Progenitor cell of endocrine pancreas (in vitro differentiated cells): ENCODE results near the gene FOXP1. TPM values are rescaled to one million over a fixed set of nuclear protein-coding genes. Genes with fewer than 3 reads are reported as not detected.

ENCODE experiments used
- DNase-seq: peaks from one replicate; pipeline ENCODE4 v3.0.0; 2021; ENCODE audit warnings: low spot score; ENCODE audit not compliant: unreplicated experiment
- H3K27ac Mint-ChIP-seq: 2 replicates; pipeline ENCODE4 v1.8.0; 2021; ENCODE audit warnings: mild to moderate bottlenecking, moderate library complexity, mixed read lengths
- H3K27me3 Mint-ChIP-seq: 2 replicates; pipeline ENCODE4 v1.8.0; 2021; ENCODE audit warnings: mixed read lengths
- H3K36me3 Mint-ChIP-seq: 2 replicates; pipeline ENCODE4 v1.8.0; 2022; ENCODE audit warnings: mixed read lengths; ENCODE audit not compliant: insufficient read depth
- H3K4me1 Mint-ChIP-seq: 2 replicates; pipeline ENCODE4 v1.8.0; 2021; ENCODE audit warnings: low read depth, mixed read lengths
- H3K4me3 Mint-ChIP-seq: 2 replicates; pipeline ENCODE4 v1.8.0; 2021; ENCODE audit warnings: low read depth, mild to moderate bottlenecking, moderate library complexity, mixed read lengths
- H3K9me3 Mint-ChIP-seq: 2 replicates; pipeline ENCODE4 v1.8.0; 2021; ENCODE audit warnings: low read depth, mixed read lengths
- CTCF ChIP-seq: fragments of 200-600 bp; sonication (generic); IDR thresholded peaks from one replicate; pipeline ENCODE4 v1.5.0; 2021; ENCODE audit warnings: antibody characterized with exemption, mild to moderate bottlenecking; ENCODE audit not compliant: unreplicated experiment
- total RNA-seq: library from RNA; stranded (reverse); gene quantifications from 2 replicates; pipeline ENCODE4 v1.2.1, GENCODE V29; 2021

FOXP1 gene
- total RNA-seq, 1 donor from 2014 or later, result 242 TPM

GRCh38 chr3:71487418-71487817 lies 96.1 kb downstream of the FOXP1 start:
- TF ChIP-seq CTCF, result no peak
- H3K27ac Mint-ChIP-seq, result no peak overlapping the region
- no peak overlapping the region for H3K4me3 Mint-ChIP-seq
- H3K9me3 Mint-ChIP-seq, result peaks cover 9% of the 10 kb centered on the region
- peaks cover 25% of the 10 kb centered on the region for H3K36me3 Mint-ChIP-seq
- no peak for DNase-seq
- H3K27me3 Mint-ChIP-seq, result no peaks in the 10 kb centered on the region
- peaks cover 3% of the 10 kb centered on the region for H3K4me1 Mint-ChIP-seq

- no peak for DNase-seq
- Mint-ChIP-seq H3K27me3 (no peaks in the 10 kb centered on the region), H3K4me1 (peaks cover 3% of the 10 kb centered on the region), H3K27ac (no peak overlapping the region), H3K36me3 (peaks cover 21% of the 10 kb centered on the region), H3K9me3 (peaks cover 7% of the 10 kb centered on the region), H3K4me3 (no peak overlapping the region)
- no peak for TF ChIP-seq CTCF
These were observed 96.7 kb downstream of the FOXP1 start for GRCh38 chr3:71486831-71487230.

- no peaks in the 10 kb centered on the region for H3K27me3 Mint-ChIP-seq
- no peaks in the 10 kb centered on the region for H3K9me3 Mint-ChIP-seq
- H3K4me3 Mint-ChIP-seq, result no peak overlapping the region
- no peak overlapping the region for H3K27ac Mint-ChIP-seq
- TF ChIP-seq CTCF, result no peak
- H3K4me1 Mint-ChIP-seq, result peaks cover 3% of the 10 kb centered on the region
- no peak for DNase-seq
- peaks cover 13% of the 10 kb centered on the region for H3K36me3 Mint-ChIP-seq
These were observed 97.6 kb downstream of the FOXP1 start for GRCh38 chr3:71485896-71486295.

GRCh38 chr3:71484452-71484851 lies 99.1 kb downstream of the FOXP1 start:
- Mint-ChIP-seq H3K9me3 (no peaks in the 10 kb centered on the region), H3K4me1 (peaks cover 3% of the 10 kb centered on the region), H3K27ac (no peak overlapping the region), H3K36me3 (peaks cover 5% of the 10 kb centered on the region), H3K27me3 (no peaks in the 10 kb centered on the region), H3K4me3 (no peak overlapping the region)
- DNase-seq, result no peak
- TF ChIP-seq CTCF, result no peak

- Mint-ChIP-seq H3K27me3 (no peaks in the 10 kb centered on the region), H3K36me3 (peaks cover 3% of the 10 kb centered on the region), H3K4me1 (peaks cover 3% of the 10 kb centered on the region), H3K9me3 (no peaks in the 10 kb centered on the region), H3K27ac (no peak overlapping the region), H3K4me3 (no peak overlapping the region)
- no peak for DNase-seq
- no peak for TF ChIP-seq CTCF
These were observed 99.5 kb downstream of the FOXP1 start for GRCh38 chr3:71484047-71484446.
